Brain pericyte (primary cell): Measurements from ENCODE around the gene PCGF2.

Source experiments
- DNase-seq: peaks from one replicate; pipeline ENCODE4 v3.0.0-alpha.2; 2012; ENCODE audit warnings: low read depth, low spot score

The PCGF2 gene

DNA sequence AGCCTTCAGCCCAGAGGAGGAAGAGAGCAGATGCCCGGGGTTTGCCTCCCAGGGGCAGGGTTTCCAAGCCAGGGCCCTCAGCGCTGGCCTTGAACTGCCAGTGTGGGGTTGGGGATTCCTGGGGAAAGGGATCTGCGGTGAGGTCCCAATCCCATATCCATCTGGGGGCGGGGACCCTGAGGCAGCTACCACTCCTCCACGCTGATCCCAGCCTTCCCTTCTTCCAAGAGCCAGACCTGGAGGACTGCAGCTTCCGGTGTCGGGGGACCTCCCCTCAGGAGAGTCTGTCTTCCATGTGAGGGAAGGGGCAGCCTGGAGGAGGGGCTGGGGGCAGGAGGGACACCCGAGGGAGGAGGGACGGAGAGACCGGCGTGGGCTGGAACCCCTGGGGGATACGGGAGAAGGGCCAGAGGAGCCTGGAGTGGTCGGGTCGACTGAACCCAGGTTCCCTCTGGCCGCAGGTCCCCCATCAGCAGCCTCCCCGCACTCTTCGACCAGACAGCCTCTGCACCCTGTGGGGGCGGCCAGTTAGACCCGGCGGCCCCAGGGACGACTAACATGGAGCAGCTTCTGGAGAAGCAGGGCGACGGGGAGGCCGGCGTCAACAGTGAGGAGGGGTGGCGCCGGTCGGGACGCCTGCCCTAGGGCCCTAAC is 28.7 kb downstream of the PCGF2 start:
- DNase-seq, result no peak

GRCh38 chr17:38717139-38717745 is 30.9 kb downstream of the PCGF2 start:
- DNase-seq, result no peak

DNA sequence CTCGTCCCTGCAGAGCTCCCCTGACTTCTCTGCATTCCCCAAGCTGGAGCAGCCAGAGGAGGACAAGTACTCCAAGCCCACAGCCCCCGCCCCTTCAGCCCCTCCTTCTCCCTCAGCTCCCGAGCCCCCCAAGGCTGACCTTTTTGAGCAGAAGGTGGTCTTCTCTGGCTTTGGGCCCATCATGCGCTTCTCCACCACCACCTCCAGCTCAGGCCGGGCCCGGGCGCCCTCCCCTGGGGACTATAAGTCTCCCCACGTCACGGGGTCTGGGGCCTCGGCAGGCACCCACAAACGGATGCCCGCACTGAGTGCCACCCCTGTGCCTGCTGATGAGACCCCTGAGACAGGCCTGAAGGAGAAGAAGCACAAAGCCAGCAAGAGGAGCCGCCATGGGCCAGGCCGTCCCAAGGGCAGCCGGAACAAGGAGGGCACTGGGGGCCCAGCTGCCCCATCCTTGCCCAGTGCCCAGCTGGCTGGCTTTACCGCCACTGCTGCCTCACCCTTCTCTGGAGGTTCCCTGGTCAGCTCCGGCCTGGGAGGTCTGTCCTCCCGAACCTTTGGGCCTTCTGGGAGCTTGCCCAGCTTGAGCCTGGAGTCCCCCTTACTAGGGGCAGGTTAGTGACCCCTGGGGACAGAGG is 31.6 kb downstream of the PCGF2 start:
- DNase-seq, result no peak

- no peak for DNase-seq
These were observed 32.8 kb downstream of the PCGF2 start for GRCh38 chr17:38715216-38715943.

DNA sequence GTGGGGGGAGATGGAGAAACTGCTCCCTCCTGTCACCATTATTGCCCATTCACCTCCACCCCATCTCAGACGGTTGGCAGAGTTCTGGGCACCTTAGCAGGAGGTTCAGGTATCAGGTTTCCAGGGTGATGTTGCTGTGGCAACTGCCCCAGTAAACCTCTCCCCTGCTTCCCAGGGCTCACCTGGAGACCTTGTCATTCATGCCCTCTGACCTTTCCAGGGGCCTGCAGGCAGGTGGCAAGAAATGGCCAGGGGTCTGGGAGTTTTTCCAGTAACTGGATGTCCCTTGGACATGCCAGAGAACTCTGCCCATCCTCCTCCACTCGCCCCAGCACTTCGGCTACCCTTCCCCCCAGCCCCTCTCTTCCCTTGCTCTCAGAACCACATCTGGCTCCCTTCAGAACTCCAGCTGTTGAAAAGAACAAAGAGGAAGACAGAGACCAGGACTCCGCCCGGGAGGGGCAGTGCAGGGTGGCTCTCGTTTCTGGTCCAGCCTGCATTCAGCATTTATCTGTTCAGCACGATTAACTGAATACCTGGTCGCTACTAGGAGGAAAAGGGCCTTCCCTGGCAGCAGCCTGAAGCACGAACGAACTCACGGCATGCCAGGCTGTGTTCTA is 34.6 kb downstream of the PCGF2 start:
- no peak for DNase-seq

DNA sequence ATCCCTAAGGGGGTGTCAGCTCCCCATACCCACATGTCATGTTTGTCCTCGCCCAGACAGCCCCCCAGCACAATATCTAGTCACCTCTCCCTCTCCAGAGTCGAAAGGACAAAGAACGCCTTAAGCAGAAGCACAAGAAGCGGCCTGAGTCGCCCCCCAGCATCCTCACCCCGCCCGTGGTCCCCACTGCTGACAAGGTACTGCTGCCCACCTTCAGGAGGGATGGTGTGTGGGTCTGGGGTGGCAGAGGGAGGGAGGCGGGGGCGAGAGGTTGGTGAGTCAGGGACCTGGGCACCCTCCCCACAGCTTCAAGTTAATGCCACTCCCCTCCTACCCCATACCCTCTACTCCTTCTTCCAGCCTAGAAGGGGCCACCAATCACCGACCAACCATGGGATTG is 35.5 kb downstream of the PCGF2 start:
- no peak for DNase-seq

- no peak for DNase-seq
These were observed 36.2 kb downstream of the PCGF2 start for GRCh38 chr17:38711792-38712571.

DNA sequence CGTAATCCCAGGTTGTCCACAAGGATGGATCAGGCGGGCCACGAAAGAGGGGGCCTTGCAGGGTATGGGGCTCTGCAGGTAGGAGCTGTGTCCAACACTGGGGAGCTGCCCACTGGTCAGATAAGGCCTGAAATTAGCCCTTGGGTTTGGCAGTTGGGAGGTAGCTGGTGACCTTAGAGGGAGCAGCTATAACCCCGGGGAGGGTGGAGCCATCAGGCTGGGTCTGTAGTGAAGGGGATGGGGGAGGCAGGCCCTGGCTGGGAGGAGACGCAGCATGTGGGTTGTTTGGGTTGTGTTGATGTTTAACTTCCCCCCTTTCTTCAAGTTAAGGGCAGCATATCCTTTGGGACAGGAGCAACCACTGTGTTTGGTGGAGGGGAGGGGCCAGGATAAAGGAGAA is 37.2 kb downstream of the PCGF2 start:
- DNase-seq, result no peak

DNA sequence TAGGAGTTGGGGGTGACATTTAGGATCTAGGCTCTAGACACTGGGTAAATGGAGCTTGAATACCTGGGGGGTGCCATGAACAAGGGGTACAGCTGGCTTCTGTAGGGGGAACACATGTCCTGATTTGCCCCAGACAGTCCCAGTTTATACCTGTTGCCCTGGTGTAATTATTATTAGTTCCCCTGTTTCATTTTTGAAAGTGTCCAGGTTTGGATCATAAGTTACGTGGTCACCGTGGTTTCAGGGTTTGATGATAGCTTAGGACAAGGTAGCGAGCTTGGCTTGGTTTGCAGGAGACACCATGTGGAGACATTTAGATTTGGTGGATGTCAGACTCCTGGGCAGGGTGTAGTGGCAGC is 37.6 kb downstream of the PCGF2 start:
- no peak for DNase-seq

DNA sequence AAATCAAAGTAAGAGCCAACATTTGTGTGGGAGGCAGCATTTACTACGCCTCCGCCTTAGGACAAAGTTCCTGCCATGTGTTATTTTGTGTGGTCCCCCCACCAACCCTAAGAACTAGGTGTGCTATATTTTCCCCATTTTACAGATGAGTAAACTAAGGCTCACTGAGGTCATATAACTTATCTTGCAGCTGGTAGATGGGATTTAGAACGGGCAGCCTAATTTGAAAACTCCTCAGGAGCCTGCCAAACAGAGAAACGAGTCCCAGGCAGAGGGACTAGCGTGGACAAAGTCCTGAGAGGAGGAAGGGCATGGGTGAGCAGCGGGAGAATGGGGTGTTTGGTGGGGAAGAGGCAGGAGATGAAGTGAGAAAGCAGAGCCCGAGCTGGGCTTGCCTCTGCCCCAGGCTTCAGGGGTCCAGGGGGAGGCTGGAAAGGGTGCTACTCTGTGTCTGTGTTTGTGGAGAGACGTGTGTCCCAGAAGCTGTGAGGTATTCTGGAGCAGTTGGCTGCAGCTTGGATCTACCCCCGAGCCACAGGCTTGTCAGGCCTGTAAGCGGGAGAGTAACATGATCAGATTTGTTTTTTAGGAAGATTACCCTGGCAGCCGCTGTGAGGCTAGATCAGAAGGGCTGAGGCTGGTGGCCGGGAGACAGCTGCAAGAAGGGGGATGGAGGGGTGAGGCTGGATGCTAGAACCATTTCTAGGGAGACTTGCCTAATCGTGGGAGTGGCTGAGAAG is 38.1 kb downstream of the PCGF2 start:
- no peak for DNase-seq

DNA sequence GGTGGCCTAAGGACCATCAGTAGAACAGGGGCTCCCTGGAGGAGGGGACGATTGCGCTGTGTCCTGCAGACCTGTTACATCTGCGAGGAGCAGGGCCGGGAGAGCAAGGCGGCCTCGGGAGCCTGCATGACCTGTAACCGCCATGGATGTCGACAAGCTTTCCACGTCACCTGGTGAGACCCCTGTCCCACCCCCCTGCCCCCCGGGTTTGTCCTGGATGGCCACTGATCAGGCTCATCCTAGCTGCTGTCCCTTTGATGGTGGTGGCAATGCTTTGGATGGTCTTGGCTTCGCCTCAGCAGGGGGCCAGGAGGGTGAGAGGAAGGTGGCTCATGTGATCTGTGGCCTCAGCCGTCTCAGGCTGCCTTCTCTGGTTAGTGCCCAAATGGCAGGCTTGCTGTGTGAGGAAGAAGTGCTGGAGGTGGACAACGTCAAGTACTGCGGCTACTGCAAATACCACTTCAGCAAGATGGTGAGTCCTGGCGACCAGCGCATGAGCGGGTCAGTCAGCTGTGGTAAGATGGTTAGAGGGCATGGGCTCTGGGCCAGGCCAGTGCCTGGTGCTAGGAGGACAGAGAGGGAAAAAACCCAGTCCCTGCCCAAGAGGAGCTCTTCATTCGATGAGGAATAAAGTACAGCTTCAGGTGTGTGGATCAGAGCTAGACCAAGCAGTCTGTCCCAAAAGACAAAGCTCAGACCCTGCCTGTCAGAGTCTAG is 38.9 kb downstream of the PCGF2 start:
- no peak for DNase-seq

DNA sequence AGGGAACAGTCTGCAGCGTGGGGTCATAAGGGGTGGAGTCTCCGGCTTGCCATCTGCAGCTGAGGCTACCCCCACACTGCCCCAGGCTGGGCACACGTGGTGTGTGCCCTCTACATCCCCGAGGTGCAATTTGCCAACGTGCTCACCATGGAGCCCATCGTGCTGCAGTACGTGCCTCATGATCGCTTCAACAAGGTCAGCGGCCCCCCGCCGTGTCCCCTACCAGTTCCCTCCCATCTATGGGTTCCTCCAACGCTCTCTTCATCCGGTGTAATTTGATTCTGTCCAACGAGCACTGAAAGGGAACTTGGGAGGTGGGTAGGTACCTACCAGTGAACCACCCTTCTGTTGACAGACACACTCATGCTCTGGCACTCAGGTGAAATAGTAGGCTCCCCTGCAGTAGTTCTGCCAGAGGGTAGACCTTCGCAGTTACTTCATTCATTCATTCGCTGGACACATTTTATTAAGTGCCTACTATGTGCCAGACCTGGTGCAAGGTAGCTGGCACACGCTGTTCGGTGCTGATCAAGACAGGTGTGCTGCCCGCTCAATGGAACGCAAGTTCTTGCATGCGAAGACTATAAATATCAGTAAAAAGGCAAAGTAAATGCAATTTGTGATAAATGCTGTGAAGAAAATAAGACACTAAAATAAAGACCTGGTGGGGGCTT is 40.3 kb downstream of the PCGF2 start:
- DNase-seq, result no peak

DNA sequence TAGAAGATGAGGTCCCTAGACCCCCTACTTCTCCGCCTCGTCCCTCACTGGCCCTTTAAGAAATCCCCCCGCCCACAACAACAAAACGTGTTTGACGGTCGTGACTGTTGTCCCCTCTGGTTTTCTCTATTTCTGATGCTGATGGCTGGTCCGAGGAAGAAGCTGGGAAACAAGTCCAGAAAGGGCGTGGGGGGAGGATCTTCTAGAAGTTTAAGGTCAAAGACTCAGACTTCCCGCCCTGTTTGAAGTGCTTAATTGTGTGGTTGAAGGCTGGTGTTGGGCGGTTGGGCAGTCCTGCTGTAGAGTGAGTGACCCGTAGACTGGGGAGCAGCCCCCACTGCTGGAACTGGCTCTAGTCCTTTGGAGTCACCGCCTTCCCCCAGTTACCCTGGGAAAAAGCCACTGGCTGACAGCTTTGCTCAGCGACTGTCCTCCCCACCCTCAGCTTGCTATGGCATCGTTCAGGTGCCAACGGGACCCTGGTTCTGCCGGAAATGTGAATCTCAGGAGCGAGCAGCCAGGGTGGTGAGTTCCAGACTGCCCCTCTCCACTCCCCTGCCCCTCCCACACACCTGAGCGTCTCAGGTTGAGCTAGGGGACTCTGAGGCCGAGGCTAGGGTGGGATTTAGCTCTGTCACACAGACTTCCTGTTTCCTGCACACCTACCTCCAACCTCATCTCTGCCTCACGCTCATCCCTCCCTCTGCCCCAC is 41.5 kb downstream of the PCGF2 start:
- DNase-seq, result no peak

DNA sequence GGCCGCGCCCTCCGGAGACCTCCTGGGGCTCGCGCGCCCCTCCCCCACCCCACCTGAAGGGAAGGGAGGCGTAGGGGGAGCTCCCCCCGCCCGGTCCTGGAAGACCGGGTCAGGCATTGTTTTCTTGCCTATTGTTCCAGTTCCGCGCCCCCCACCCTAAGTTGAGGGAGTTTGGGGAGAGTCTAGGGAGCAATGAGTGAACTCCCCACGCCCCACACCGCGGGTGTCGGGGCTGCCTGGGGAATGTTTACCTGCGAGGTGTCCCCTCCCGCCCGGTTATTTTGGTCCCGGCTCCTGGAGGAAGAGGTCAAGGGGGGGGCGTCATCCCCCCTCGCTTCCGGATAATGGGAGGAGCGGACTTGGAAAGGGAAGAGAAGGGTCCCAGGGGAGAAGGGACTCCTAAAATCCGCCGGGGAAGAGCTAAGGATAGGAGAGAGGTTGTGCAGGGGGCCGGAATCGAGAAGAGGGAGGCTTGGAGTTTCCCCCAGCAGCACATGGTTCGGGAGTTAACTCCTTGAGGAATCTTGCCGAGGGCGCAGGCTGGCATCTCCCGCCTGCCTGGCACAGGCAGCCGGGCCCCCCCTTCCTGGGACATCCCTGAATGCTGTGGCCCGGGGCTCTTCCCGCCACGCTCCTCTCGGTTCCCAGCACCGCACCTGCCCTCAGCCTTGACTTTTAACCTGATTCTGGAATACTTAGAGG is 42.2 kb downstream of the PCGF2 start:
- DNase-seq, result no peak

- DNase-seq, result no peak
These were observed 42.7 kb downstream of the PCGF2 start for GRCh38 chr17:38705523-38705802.

DNA sequence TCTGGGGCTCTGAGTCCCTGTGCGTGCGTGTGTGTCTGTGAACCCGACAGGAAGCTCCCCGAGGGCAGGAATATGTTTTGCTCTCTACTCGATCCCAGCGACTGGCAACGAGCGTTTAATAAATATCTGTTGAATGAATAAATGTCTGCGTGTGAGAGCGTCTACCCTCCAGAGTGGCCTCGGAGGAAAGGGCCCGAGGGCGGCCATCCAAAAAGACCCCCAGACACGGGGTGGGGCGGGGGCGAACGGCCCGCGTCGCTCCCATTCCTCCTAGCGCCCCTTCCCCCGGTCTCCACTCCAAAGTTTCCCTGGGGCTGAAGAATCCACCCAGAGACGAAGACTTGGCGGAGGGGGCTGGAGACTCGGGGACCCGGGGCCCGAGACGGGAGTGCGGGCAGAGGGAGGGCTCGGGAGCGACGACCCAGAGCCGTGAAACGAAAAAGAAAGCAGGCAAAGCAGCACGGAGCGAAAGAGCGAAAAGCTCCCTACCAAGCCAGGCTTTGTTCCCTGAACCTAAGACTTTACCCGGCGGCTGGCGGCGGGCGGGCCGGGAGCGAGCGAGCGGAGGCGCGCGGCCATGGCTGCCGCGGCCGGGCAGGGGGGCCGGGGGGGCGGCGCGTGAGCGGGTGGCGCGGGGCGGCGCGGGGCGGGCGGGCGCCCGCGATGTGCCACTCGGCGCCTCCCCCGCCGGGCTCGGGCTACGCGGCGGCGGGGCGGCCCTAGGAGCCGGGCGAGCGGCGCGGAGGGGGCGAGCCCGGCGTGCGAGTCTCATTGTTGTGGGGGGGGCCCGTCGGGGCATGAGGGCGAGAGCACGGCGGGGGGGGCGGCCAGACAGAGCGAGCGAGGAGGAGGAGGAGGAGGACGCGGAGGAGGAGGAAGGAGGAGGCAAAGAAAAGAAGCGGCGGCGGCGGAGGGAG is 43.3 kb downstream of the PCGF2 start, which contains the start of gene MLLT6:
TSS of gene MLLT6 (plus strand) at position 668 of the 917 bp plus-strand sequence. CDS start 360 bp downstream, outside the sequence.
- no peak for DNase-seq
